ENCODE data around the gene NTHL1. TPM values are rescaled to one million over a fixed set of nuclear protein-coding genes. Genes with fewer than 3 reads are reported as not detected.

Gene NTHL1
- total RNA-seq, 2 donors from 2014 or later: 16.4 to 24.9 TPM

GRCh38 chr16:2062801-2063200 lies 15.2 kb upstream of the NTHL1 start:
- H3K4me1 ChIP-seq (replicated peaks): no peaks in the 10 kb centered on the region
- DNase-seq (ENCODE audit: low spot score): no peak
- H3K9me3 ChIP-seq: no peaks in the 10 kb centered on the region
- TF ChIP-seq POLR2AphosphoS5 (IDR thresholded peaks at IDR 0.05) (no peak), POLR2A (IDR thresholded peaks at IDR 0.05) (no peak)
- TF ChIP-seq, protein P1, sequence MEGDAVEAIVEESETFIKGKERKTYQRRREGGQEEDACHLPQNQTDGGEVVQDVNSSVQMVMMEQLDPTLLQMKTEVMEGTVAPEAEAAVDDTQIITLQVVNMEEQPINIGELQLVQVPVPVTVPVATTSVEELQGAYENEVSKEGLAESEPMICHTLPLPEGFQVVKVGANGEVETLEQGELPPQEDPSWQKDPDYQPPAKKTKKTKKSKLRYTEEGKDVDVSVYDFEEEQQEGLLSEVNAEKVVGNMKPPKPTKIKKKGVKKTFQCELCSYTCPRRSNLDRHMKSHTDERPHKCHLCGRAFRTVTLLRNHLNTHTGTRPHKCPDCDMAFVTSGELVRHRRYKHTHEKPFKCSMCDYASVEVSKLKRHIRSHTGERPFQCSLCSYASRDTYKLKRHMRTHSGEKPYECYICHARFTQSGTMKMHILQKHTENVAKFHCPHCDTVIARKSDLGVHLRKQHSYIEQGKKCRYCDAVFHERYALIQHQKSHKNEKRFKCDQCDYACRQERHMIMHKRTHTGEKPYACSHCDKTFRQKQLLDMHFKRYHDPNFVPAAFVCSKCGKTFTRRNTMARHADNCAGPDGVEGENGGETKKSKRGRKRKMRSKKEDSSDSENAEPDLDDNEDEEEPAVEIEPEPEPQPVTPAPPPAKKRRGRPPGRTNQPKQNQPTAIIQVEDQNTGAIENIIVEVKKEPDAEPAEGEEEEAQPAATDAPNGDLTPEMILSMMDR (IDR thresholded peaks at IDR 0.05): no peak
- WGBS: 83% methylated on average over 14 of the region's 28 CpGs
- H3K27me3 ChIP-seq (replicated peaks; ENCODE audit: insufficient read depth): no peaks in the 10 kb centered on the region
- H3K4me3 ChIP-seq: no peak overlapping the region
- H3K27ac ChIP-seq: no peak overlapping the region
- intact Hi-C loops (cut with DNase I): no loop called here
- peaks cover 6 to 12% of the 10 kb centered on the region in 2 donors for H3K36me3 ChIP-seq

GRCh38 chr16:2061526-2061925 lies 13.9 kb upstream of the NTHL1 start:
- Histone ChIP-seq H3K9me3 (no peaks in the 10 kb centered on the region), H3K4me1 (replicated peaks) (no peaks in the 10 kb centered on the region), H3K27ac (no peak overlapping the region), H3K36me3 (peaks cover 6 to 12% of the 10 kb centered on the region in 2 donors), H3K27me3 (replicated peaks; ENCODE audit: insufficient read depth) (no peaks in the 10 kb centered on the region), H3K4me3 (no peak overlapping the region)
- WGBS: 100% methylated on average over 6 of the region's 13 CpGs
- intact Hi-C loops (cut with DNase I): no loop called here
- DNase-seq (ENCODE audit: low spot score): no peak
- TF ChIP-seq, protein P1 (IDR thresholded peaks at IDR 0.05): no peak
- TF ChIP-seq POLR2AphosphoS5 (IDR thresholded peaks at IDR 0.05): no peak
- no peak for TF ChIP-seq POLR2A (IDR thresholded peaks at IDR 0.05)

DNA sequence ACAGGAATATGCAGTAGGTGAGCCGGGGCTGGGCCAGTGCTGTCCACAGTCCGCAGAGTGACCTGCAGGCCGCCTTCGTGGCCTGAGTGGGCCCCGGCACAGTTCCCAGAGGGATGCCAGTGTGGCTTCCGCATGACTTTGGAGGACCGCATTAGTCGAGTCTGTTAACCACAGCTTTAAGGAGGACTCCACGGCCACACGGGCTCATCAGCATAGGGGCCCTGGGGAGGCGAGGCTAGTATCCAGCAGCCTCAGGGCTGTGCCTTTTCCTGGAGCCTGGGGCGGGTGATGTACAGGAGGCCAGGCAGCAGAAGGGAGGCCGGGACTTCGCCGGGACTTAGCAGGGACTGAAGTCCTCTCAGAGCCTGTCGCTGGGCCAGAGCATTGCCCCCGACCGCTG lies 13.4 kb upstream of the NTHL1 start:
- DNase-seq (ENCODE audit: low spot score): no peak
- Histone ChIP-seq H3K27me3 (replicated peaks; ENCODE audit: insufficient read depth) (no peaks in the 10 kb centered on the region), H3K4me1 (replicated peaks) (no peaks in the 10 kb centered on the region), H3K27ac (no peak overlapping the region), H3K9me3 (no peaks in the 10 kb centered on the region), H3K4me3 (no peak overlapping the region), H3K36me3 (peaks cover 6 to 12% of the 10 kb centered on the region in 2 donors)
- intact Hi-C loops (cut with DNase I): no loop called here
- TF ChIP-seq, protein P1 (IDR thresholded peaks at IDR 0.05): no peak
- TF ChIP-seq POLR2AphosphoS5 (IDR thresholded peaks at IDR 0.05): no peak
- TF ChIP-seq POLR2A (IDR thresholded peaks at IDR 0.05): no peak
- WGBS: 89% methylated on average over 18 of the region's 18 CpGs

DNA sequence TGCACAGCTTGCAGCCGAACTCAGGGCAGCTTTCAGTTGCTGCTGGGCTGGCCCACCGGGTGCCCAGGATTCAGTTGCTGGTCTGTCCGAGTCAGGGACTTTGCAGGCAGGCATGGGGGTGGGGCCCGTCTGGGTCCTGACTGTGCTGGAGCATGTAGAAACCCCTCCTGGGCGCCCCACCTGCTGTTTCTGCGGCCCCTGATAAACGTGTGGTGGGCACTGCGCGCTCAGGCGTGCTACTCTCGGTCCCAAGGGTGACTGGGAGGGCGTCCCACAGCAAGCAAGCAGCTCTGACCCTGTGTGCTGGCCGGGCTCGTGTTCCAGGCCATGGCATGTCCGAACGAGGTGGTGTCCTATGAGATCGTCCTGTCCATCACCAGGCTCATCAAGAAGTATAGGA lies 12.7 kb upstream of the NTHL1 start:
- no peaks in the 10 kb centered on the region for H3K27me3 ChIP-seq (replicated peaks; ENCODE audit: insufficient read depth)
- H3K4me3 ChIP-seq: no peak overlapping the region
- H3K9me3 ChIP-seq: no peaks in the 10 kb centered on the region
- DNase-seq (ENCODE audit: low spot score): no peak
- WGBS: 88% methylated on average over 16 of the region's 17 CpGs
- TF ChIP-seq, protein P1 (IDR thresholded peaks at IDR 0.05): no peak
- TF ChIP-seq POLR2AphosphoS5 (IDR thresholded peaks at IDR 0.05) (no peak), POLR2A (IDR thresholded peaks at IDR 0.05) (no peak)
- H3K4me1 ChIP-seq (replicated peaks): no peaks in the 10 kb centered on the region
- H3K27ac ChIP-seq: no peak overlapping the region
- peaks cover 6 to 12% of the 10 kb centered on the region in 2 donors for H3K36me3 ChIP-seq
- intact Hi-C loops (cut with DNase I): no loop called here

- no peak for DNase-seq (ENCODE audit: low spot score)
- 95% methylated on average over 10 of the region's 10 CpGs for WGBS
- Histone ChIP-seq H3K27ac (no peak overlapping the region), H3K4me3 (no peak overlapping the region), H3K9me3 (no peaks in the 10 kb centered on the region), H3K4me1 (replicated peaks) (no peaks in the 10 kb centered on the region), H3K27me3 (replicated peaks; ENCODE audit: insufficient read depth) (no peaks in the 10 kb centered on the region), H3K36me3 (peaks cover 6 to 12% of the 10 kb centered on the region in 2 donors)
- intact Hi-C loops (cut with DNase I): no loop called here
- TF ChIP-seq POLR2AphosphoS5 (IDR thresholded peaks at IDR 0.05): no peak
- TF ChIP-seq, protein P1 (IDR thresholded peaks at IDR 0.05): no peak
Measured at GRCh38 chr16:2058872-2059271, 11.2 kb upstream of the NTHL1 start.
